CD4-positive, alpha-beta T cell treated with Interleukin-4 for 1 hour (primary cell): Measurements from ENCODE around the gene JRKL.
"Not testable (repeated sequence)": the region's sequence is repeated elsewhere in the genome, so short reads cannot be mapped to it uniquely, and the experiment has no call there.

Experiments used
- DNase-seq, 2 donors: peaks; one replicate each; pipeline ENCODE4 v3.0.0-alpha.2; 2020 to 2022

JRKL gene

DNA sequence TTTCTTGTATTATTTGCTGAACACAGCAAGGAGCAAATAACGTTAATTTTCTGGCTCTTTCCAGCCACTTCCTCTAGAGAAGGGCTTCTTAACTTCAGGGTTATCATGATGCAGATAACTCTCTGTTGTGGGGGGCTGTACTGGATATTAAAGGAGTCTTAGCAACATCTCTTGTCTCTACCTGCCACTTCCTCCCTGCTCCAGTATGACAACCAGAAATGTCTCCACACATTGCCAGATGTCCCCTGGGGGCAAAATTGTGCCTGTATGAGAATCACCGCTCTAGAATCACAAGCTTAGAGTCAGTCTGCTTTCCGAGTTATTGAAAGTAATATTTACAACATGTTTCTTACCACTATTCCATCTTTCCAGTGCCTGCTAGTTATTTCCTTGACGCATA, 6.8 kb downstream of the JRKL start:
- no peak for DNase-seq

GRCh38 chr11:96397863-96398262, 8.1 kb downstream of the JRKL start:
- no peak for DNase-seq

DNA sequence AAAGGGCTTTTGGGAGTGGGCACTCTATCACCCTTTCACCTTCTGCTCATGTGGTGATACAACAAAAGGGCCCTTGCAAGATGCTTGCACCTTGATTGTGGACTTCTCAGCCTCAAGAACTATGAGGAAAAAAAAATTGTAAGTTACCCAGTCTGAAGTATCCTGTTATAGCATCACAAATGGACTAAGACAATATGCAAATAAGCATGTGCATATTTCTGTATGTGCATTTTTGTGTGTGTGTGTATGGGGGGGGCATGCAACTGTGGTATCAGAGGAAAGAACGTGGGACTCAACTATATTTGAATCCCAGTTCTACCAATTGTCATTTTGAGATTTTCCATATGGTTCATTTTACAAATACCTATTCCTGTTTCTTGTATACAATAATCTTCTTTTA, 10.9 kb downstream of the JRKL start:
- DNase-seq = no peak

- DNase-seq = not testable (repeated sequence)
Observed at GRCh38 chr11:96411412-96411811, 21.6 kb downstream of the JRKL start.

GRCh38 chr11:96412761-96413381, 23.1 kb downstream of the JRKL start:
- DNase-seq = no peak

- DNase-seq = no peak
Observed at GRCh38 chr11:96413408-96413807, 23.6 kb downstream of the JRKL start.

- no peak for DNase-seq
Observed at GRCh38 chr11:96424693-96425092, 34.9 kb downstream of the JRKL start.

DNA sequence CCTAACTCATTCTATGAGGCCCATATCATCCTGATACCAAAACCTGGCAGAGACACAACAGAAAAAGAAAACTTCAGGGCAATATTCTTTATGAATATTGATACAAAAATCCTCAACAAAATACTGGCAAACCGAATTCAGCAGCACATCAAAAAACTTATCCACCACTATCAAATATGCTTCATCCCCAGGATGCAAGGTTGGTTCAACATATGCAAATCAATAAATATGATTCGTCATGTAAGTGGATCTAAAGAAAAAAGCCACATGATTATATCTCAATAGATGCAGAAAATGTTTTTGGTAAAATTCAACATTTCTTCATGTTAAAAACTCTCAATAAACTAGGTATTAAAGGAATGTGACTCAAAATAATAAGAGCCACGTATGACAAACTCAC, 40.9 kb downstream of the JRKL start:
- DNase-seq = no peak

DNA sequence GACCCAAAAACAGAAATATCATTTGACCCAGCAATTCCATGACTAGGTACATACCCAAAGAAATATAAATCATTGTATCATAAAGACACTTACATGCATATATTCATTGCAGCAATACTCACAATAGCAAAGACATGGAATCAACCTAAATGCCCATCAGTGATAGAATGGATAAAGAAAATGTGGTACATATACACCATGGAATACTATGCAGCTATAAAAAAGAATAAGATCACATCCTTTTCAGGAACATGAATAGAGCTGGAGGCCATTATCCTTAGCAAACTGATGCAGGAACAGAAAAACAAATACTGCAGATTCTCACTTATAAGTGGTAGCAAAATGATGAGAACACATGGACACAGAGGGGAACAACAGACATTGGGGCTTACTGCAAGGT, 42.8 kb downstream of the JRKL start:
- DNase-seq = not testable (repeated sequence)
